Fibroblast of skin of abdomen (primary cell): ENCODE results near the gene FHL3.
A peak's percentile ranks its signal among the peaks of the same experiment; 100 is the strongest.
"Not testable (repeated sequence)": the region's sequence is repeated elsewhere in the genome, so short reads cannot be mapped to it uniquely, and the experiment has no call there.

Experiments
- DNase-seq: peaks from one replicate; pipeline ENCODE4 v3.0.0-alpha.2; 2013

Gene FHL3

GRCh38 chr1:37983546-37983945 is 21.8 kb downstream of the FHL3 start:
- DNase-seq: no peak

GRCh38 chr1:37978541-37978940 is 26.8 kb downstream of the FHL3 start:
- no peak for DNase-seq

DNA sequence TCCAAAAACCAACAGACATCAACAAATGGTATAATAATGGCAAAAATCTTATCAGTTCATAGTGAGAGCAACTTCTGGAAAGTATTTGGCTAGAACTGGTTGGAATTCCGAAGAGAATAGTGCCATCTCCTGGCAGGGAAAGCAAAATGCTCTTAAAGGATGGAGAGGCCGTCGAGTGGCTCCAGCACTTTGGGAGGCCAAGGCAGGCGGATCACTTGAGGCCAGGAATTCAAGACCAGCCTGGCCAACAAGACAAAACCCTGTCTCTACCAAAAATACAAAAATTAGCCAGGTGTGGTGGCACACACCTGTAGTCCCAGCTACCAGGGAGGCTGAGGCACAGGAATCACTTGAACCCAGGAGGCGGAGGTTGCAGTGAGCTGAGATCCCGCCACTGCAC is 30.2 kb downstream of the FHL3 start:
- peak; percentile 58 for DNase-seq

DNA sequence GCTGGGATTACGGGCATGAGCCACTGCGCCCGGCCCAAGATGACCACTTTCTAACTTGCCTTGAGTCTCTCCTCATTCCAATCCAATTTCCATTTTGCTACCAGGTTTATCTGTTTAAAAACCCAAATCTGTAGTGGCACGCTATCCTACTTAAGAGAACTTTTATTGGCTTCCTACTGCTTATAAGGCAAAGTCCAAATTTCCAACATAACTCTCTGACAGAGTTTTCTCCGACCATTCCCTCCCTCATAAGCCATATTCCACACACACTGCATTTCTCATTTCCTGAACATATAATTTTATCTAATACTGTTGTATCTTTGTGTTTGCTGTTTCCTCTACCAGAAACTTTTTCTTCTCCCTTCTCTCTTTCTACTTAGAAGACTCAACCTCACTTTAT is 30.7 kb downstream of the FHL3 start:
- DNase-seq: no peak

DNA sequence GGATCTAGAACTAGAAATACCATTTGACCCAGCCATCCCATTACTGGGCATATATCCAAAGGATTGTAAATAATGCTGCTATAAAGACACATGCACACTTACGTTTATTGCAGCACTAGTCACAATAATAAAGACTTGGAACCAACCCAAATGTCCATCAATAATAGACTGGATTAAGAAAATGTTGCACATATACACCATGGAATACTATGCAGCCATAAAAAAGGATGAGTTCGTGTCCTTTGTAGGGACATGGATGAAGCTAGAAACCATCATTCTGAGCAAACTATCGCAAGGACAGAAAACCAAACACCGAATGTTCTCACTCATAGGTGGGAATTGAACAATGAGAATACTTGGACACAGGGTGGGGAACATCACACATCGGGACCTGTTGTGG is 31.6 kb downstream of the FHL3 start:
- DNase-seq: not testable (repeated sequence)

DNA sequence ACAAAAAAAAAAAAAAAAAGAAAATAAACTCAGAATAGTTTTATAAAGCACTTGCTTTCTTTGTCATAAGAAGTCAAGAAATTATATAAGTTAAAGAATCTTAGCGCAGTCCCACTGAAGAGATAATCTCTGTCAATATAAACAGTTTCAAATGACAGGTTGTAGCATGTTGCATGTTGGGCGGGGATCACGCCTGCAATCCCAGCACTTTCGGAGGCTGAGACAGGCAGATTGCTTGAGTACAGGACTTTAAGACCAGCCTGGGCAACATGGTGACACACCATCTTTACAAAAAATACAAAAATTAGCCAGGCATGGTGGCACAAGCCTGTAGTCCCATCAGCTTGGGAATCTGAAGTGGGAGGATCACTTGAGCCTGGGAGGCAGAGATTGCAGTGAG is 40.0 kb downstream of the FHL3 start:
- no peak for DNase-seq

DNA sequence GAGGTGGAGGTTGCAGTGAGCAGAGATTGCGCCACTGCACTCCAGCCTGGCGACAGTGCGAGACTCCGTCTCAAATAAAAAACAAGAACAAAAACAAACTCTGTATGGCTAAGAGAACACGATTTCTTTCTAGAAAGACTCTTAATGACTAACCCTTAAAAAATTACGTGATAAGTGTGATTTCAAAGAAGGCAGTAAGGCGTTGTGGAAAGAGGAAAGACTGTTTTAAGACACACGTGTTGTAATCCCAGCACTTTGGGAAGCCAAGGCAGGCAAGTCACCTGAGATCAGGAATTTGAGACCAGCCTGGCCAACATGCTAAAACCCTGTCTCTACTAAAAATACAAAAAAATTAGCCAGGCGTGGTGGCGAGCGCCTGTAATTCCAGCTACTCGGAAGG is 41.2 kb downstream of the FHL3 start:
- not testable (repeated sequence) for DNase-seq

DNA sequence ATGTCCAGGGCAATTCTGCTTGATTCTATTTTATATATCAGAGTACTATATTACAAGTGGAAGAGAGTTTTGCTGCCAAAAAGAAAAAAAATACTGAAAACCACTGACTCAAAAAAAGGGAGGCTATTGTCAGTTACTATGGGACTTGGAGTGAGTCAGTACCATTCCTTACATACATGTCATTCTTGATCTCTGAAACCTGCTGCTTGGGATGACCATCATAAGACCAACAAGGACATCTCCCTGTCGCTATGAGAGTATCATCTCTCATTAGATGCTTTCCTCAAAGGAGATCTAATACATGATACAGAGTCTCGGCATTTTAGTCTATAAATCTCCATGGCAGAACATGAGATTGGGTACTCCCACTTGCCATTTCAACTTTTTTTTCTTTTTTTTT is 46.6 kb downstream of the FHL3 start:
- DNase-seq: peak; percentile 94

GRCh38 chr1:37955685-37956084 is 49.6 kb downstream of the FHL3 start:
- no peak for DNase-seq

GRCh38 chr1:37954316-37954971 is 50.9 kb downstream of the FHL3 start:
- DNase-seq: no peak

DNA sequence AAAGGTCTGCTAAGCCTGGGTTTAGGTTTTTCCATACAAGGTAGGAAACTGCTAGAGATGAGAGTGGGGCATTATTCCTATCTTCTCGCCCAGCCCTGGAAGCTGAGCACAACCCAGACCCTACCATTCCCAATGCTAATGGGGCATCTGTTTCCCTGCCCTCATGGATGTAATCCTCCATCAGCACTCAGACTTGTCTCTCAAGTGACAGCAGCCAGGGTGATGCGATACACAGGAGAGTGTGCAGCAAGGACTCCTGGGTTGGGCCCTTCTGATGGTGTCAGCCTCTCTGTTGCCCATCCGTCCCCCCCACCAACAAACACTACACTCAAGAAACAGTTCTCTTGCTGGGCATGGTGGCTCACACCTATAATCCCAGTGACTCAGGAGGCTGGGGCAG is 52.6 kb downstream of the FHL3 start:
- DNase-seq: no peak

DNA sequence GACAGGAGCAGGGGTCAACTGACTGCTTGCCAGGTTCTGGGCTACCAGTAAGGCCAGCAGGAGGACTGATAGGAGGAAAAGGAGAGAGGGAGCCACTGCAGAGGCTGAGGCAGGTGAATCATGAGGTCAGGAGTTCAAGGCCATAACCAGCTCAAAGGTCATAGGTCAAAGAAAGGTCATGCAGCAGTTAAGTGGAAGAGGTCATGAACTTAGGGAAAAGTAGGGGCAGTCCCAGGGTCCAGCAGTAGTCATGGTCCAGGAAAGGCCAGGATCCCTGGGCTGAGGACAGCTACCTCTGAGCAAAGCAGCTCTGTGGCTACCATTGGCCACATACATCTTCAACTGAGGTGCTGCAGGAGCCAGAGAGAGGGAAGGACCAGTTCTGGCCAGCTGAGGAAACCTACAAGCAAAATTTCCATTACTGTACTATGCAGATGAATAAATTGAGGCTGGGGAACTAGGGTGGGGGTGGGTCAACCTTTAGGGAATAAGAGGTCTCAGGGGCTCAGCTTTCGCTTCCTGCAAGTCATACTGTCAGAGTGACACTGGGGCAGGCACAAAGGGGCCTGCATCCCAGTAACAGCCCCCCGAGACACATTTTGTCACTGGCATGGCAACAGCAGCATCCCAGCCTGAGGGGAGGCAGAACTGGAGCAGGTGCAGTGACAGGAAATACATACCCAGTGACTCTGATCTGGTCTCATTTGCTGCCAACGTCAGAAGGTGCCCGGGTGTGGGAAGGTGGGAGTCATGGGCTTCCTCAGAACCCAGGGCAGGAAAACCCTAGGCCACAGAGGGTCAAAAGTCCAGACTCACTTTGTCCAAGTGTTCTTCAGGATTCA is 53.3 kb downstream of the FHL3 start:
- no peak for DNase-seq

GRCh38 chr1:37951041-37951782 is 54.1 kb downstream of the FHL3 start:
- no peak for DNase-seq

- DNase-seq: no peak
These were observed 55.7 kb downstream of the FHL3 start for GRCh38 chr1:37949524-37950152.

DNA sequence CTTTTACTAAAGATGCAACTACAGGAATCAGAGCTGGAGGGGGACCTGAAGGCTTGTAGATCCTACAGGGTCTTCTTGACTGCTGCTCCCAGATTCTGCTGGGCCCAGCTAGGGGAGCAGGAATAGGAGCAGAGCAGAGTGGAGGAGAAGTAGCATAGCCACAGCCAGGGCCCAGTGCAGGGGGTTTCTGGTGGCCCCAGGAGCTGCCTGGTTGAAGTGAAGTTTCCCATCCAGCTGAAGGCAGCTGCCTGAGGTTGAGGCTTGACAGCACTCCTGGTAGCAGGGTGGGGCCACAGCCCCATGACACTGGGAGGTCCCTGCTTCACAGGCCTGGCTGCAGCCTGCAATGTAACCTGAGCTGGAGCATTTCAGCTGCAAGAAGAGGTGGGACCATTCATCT is 56.5 kb downstream of the FHL3 start:
- no peak for DNase-seq

DNA sequence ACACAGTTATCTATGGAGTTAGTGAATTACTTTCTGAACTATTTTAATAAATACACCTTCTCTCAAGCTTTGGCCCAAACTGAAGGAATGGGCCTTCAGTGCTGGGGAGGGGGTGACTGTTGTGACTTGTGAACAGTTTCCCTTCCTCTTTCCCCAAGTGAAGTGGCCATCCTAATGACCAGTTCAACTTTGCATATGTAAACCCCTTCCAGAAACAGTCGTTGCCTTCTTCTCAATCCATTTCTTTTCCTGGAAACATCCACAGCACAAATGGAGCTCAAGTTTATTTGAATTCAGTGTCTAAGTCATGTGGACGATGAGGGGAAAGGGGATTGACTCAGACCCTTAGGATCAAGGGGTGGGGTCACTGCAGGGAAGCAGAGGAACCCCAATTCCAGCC is 57.1 kb downstream of the FHL3 start:
- no peak for DNase-seq

DNA sequence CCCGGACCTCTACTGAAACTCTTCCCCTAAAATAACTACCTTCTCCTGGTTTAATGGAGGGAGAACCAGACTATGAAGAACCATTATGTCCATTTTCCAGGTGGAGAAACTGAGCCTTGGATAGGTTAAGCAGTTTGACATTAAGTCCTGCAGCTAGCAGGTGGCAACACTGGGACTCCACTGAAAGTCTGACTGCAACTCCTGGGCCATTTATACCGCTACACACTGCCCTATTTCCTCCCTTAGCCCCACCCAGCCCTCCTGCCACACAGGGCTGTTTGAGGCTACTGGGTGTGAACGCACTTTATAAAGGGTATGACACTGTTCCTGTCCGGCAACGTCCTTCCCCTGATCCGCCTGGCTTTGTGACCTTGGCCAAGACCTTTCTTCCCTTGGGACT is 58.0 kb downstream of the FHL3 start:
- no peak for DNase-seq
